Measurements from ENCODE around the gene GIMAP8. TPM values are rescaled to one million over a fixed set of nuclear protein-coding genes. Genes with fewer than 3 reads are reported as not detected.

GIMAP8 gene
- polyA plus RNA-seq, 1 experiment, result not detected

DNA sequence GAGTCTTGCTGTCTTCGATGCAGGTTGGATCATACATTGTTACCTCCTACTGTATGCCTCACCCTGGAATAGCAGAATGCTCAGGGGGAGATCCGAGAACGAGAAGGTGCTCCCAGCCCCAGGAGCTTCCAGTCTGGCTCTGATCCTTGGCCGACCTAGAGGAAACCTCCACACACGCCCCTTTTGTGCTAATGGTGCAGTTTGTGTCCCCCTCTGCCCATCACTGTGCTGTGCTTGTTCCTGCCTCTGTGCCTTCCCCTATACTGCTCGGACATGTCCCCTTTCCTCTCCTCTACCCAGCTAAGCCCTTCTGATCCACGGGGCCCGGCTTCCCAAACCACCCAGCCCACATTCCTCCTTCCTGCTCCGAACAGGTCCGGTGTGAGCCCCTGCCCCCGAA, 38.8 kb upstream of the GIMAP8 start:
- TF ChIP-seq, protein P1, sequence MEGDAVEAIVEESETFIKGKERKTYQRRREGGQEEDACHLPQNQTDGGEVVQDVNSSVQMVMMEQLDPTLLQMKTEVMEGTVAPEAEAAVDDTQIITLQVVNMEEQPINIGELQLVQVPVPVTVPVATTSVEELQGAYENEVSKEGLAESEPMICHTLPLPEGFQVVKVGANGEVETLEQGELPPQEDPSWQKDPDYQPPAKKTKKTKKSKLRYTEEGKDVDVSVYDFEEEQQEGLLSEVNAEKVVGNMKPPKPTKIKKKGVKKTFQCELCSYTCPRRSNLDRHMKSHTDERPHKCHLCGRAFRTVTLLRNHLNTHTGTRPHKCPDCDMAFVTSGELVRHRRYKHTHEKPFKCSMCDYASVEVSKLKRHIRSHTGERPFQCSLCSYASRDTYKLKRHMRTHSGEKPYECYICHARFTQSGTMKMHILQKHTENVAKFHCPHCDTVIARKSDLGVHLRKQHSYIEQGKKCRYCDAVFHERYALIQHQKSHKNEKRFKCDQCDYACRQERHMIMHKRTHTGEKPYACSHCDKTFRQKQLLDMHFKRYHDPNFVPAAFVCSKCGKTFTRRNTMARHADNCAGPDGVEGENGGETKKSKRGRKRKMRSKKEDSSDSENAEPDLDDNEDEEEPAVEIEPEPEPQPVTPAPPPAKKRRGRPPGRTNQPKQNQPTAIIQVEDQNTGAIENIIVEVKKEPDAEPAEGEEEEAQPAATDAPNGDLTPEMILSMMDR (IDR thresholded peaks at IDR 0.05; ENCODE audit: insufficient read depth, low read depth, low read length), result no peak
- CTCF ChIA-PET, result interaction anchor here (1.1 kb wide), 1 partner anchor 10 kb away, joined by 5 read pairs; no protein-coding TSS in a partner anchor
- Histone ChIP-seq H3K4me3 (ENCODE audit: low read depth, low read length) (no peak overlapping the region), H3K27me3 (ENCODE audit: control insufficient read depth, insufficient read depth, low read length) (no peaks in the 10 kb centered on the region), H3K36me3 (ENCODE audit: control insufficient read depth, insufficient read depth, low read length) (peaks cover 4% of the 10 kb centered on the region; the same call in 1 of the 2 replicates)
- POLR2A ChIA-PET, result no interaction called here
- DNase-seq (ENCODE audit: low read depth), result no peak

DNA sequence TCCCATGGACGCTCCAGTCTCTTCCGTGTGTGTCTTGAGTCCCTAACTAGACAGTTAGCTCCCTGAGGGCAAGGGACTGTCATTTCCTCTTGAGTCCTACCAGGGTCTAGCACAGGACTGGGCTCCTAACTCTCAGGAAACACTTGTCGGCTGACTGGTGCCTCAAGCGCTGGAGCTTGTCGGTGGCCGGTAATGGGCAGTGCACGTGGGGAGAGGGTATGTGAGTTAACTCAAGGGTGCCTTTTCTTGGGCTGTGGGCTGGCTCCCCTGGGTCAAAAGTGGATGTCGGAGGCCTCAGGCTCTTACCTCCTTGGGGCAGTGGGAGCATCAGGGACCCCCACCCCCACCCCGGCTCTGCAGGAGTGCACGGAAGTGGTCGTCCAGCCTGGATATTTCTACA, 38.4 kb upstream of the GIMAP8 start:
- TF ChIP-seq, protein P1 (IDR thresholded peaks at IDR 0.05; ENCODE audit: insufficient read depth, low read depth, low read length), result no peak
- peaks cover 4% of the 10 kb centered on the region; the same call in 1 of the 2 replicates for H3K36me3 ChIP-seq (ENCODE audit: control insufficient read depth, insufficient read depth, low read length)
- H3K4me3 ChIP-seq (ENCODE audit: low read depth, low read length), result no peak overlapping the region
- no peak for DNase-seq (ENCODE audit: low read depth)
- ChIA-PET POLR2A (no interaction called here), CTCF (interaction anchor here (1.1 kb wide), 1 partner anchor 10 kb away, joined by 5 read pairs; no protein-coding TSS in a partner anchor)
- no peaks in the 10 kb centered on the region for H3K27me3 ChIP-seq (ENCODE audit: control insufficient read depth, insufficient read depth, low read length)

DNA sequence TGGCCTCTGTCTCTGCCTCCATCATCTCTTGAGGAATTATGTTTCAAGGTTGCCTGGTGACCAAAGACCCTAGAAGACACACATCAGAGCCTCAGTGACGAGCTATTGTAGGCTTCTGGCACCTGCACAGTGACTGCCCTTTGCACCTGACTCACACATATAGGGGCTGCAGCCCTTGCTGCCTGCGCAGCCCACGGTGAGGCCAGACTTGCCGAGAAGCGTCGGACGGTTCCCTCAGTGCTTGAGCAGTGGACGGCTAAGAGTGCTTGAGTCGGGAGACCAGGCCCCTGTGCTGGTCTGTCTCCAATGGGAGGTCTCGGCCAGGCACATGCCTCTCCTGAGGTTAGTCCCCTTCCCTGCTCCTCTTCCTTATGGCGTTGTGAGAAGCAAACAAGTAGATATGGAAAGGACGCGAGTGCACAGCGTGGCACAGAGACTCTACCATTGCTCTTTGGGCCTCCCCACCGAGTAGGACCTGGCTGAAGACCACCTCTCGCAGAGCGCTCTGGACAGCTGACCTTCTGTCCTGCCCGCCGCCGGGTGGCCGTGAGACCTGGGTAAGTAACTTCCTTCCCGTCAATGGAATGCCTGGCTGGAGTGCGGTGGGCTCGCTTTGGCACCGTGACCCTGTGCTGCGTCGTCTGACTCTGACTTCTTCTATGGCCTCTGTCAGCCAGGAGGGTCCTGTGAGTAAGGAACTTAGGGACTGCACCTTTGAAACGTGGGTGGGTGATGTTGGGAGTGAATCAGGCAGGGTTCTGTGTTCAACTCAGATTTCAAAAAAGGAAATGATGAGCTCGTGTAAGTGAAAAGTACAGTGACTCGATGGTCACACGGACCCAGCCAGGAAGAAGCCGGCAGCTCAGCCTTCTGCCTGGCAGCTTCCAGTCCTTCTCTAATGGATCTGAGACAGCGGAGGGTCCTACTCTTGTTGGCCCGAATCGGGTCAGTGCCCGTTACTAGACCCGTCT, 37.6 kb upstream of the GIMAP8 start:
- no peak overlapping the region for H3K4me3 ChIP-seq (ENCODE audit: low read depth, low read length)
- peaks cover 2% of the 10 kb centered on the region; the same call in 1 of the 2 replicates for H3K36me3 ChIP-seq (ENCODE audit: control insufficient read depth, insufficient read depth, low read length)
- TF ChIP-seq, protein P1 (IDR thresholded peaks at IDR 0.05; ENCODE audit: insufficient read depth, low read depth, low read length), result no peak
- no peak for DNase-seq (ENCODE audit: low read depth)
- ChIA-PET CTCF (interaction anchor here (1.1 to 1.2 kb wide), 2 partner anchors 9 to 57 kb away, joined by 3 to 5 read pairs; no protein-coding TSS in a partner anchor), POLR2A (no interaction called here)
- no peaks in the 10 kb centered on the region for H3K27me3 ChIP-seq (ENCODE audit: control insufficient read depth, insufficient read depth, low read length)

DNA sequence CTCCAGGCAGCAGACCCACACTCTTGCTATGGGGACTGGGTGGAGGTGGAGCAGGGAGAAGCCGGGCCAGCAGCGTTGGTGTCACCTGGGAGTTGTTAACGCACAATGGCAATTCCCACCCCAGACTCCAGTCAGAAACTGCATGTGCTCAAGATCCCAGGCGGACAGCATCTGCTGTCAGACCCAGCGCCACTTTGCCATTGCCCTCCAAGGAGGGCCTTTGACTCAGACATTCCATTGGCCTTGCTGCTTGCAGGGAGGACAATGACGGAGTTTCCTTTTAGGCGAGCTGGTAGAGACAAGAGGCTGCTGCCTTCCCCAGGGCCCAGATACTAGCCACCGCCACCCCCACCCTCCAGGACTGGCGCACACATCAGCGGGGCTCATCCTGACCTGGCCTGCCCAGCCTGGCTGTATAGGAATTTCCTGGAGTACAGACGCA, 36.8 kb upstream of the GIMAP8 start:
- Histone ChIP-seq H3K4me3 (ENCODE audit: low read depth, low read length) (no peak overlapping the region), H3K27me3 (ENCODE audit: control insufficient read depth, insufficient read depth, low read length) (no peaks in the 10 kb centered on the region), H3K36me3 (ENCODE audit: control insufficient read depth, insufficient read depth, low read length) (peaks cover 2% of the 10 kb centered on the region; the same call in 1 of the 2 replicates)
- no peak for DNase-seq (ENCODE audit: low read depth)
- TF ChIP-seq, protein P1 (IDR thresholded peaks at IDR 0.05; ENCODE audit: insufficient read depth, low read depth, low read length), result no peak
- ChIA-PET CTCF (interaction anchor here (1.2 kb wide), 1 partner anchor 57 kb away, joined by 3 read pairs; no protein-coding TSS in a partner anchor), POLR2A (no interaction called here)
